ENCODE data around the gene LRMDA. TPM values are rescaled to one million over a fixed set of nuclear protein-coding genes. Genes with fewer than 3 reads are reported as not detected.

LRMDA gene
- total and polyA plus RNA-seq, 2 donors (not counting 1 experiment from before 2014, with no cell fraction given): 0.12 TPM; not detected in 1

DNA sequence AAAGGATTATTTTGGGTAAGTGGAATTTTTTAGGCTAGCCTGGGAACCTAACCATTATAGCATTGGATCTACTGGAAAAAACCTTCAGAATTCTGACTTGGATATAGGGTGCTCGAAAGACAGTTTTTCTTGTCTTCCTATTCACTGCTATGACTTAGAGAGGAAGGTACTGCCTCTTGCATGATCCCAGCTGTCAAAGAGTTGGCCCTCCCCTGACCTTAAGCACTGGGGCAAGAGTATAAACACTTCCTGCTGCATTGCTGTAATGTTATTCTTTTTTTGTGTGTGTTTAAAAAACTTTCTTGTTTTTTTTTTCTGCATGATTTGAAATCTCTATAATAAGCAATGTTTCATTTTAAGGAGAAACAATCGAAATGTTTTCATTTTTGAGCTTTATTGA, 113.0 kb downstream of the LRMDA start:
- no peak overlapping the region for H3K27ac ChIP-seq (ENCODE audit: low read length in 2 of 2)
- H3K27me3 Mint-ChIP-seq: peaks cover 21% of the 10 kb centered on the region
- DNase-seq (no peak), ATAC-seq (ENCODE audit: low read depth) (no peak)
- no peaks in the 10 kb centered on the region for H3K9me3 Mint-ChIP-seq (ENCODE audit: insufficient read depth)
- no peaks in the 10 kb centered on the region for H3K79me2 ChIP-seq (ENCODE audit: control insufficient read depth, insufficient read depth, low read length)
- peaks cover 0 to 2% (median 0%) of the 10 kb centered on the region in 4 experiments for H3K27me3 ChIP-seq (replicated peaks in 1 of 4; ENCODE audit: control extremely low read depth in 1 of 4, control insufficient read depth in 3 of 4, insufficient read depth in 4 of 4, low read length in 3 of 4)
- no peaks in the 10 kb centered on the region for H3K9me3 ChIP-seq (ENCODE audit: control extremely low read depth in 1 of 3, control insufficient read depth in 2 of 3, insufficient read depth in 1 of 3, low read length in 2 of 3)
- no peaks in the 10 kb centered on the region for H3K4me1 ChIP-seq (ENCODE audit: control insufficient read depth in 2 of 2, insufficient read depth in 2 of 2, low read length in 2 of 2)
- no peak overlapping the region for H3K4me2 ChIP-seq (replicated peaks; ENCODE audit: low read depth, low read length, poor library complexity, severe bottlenecking)
- no peaks in the 10 kb centered on the region for H3K4me1 Mint-ChIP-seq
- ChIA-PET CTCF (no interaction called here), POLR2A (no interaction called here)
- H2AFZ ChIP-seq (ENCODE audit: insufficient read depth, low read depth, low read length, poor library complexity, severe bottlenecking): no peak overlapping the region
- no peak overlapping the region for H3K4me3 ChIP-seq (ENCODE audit: control extremely low read depth in 1 of 5, extremely low read depth in 1 of 5, insufficient read depth in 1 of 5, low read depth in 2 of 5, low read length in 4 of 5)
- no CpG with 5 or more reads among the region's 2 CpGs for WGBS (ENCODE audit: insufficient coverage)
- H3K36me3 ChIP-seq (replicated peaks in 1 of 2; ENCODE audit: control extremely low read depth in 1 of 2, control insufficient read depth in 1 of 2, extremely low read depth in 1 of 2, insufficient read depth in 2 of 2, low read length in 1 of 2): no peaks in the 10 kb centered on the region
- TF ChIP-seq EZH2 (IDR thresholded peaks at IDR 0.05; ENCODE audit: borderline replicate concordance, insufficient read depth, low read depth, low read length, poor library complexity, severe bottlenecking): no peak
- TF ChIP-seq, protein P1, sequence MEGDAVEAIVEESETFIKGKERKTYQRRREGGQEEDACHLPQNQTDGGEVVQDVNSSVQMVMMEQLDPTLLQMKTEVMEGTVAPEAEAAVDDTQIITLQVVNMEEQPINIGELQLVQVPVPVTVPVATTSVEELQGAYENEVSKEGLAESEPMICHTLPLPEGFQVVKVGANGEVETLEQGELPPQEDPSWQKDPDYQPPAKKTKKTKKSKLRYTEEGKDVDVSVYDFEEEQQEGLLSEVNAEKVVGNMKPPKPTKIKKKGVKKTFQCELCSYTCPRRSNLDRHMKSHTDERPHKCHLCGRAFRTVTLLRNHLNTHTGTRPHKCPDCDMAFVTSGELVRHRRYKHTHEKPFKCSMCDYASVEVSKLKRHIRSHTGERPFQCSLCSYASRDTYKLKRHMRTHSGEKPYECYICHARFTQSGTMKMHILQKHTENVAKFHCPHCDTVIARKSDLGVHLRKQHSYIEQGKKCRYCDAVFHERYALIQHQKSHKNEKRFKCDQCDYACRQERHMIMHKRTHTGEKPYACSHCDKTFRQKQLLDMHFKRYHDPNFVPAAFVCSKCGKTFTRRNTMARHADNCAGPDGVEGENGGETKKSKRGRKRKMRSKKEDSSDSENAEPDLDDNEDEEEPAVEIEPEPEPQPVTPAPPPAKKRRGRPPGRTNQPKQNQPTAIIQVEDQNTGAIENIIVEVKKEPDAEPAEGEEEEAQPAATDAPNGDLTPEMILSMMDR (IDR thresholded peaks at IDR 0.05): no peak
- H3K9ac ChIP-seq (ENCODE audit: low read length): no peak overlapping the region
- intact Hi-C loops (cut with micrococcal nuclease): no loop called here
- H3K4me3 Mint-ChIP-seq: no peak overlapping the region
- no peaks in the 10 kb centered on the region for H4K20me1 ChIP-seq (ENCODE audit: control insufficient read depth, insufficient read depth, low read length, poor library complexity, severe bottlenecking)
- H3K27ac Mint-ChIP-seq: no peak overlapping the region

DNA sequence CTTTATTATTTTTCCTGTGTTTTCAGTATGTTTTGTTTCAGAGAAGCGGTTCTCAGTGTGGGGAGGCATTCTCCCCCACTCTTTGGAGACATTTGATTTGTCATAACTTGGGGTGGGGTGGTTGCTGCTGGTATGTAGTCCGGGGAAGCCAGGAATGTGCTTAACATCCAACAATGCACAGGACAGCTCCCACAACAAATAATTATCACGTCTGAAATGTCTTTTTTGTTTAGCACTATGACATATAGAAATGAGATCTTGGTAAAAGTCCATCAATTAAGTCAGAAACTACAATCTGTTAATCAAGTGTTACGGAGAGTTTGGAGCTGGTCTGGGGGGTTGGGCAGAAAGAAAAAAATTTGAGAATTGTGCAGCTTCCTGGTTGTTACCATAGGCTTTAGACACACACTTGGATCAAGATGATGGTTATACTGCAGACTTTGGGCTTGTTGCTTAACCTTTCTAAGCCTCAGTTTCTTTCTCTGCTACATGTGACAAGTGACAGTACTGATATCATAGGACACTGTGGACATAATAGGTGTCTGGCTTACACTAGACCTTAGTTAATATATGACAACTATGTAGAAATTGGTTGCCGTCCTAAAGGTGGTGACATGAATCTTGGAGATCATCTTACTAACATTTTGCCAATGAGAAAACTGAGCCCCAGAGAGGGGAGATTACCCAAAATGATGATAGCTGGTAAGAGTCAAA, 113.7 kb downstream of the LRMDA start:
- Mint-ChIP-seq H3K27ac (no peak overlapping the region), H3K4me1 (no peaks in the 10 kb centered on the region), H3K4me3 (no peak overlapping the region), H3K27me3 (peaks cover 21% of the 10 kb centered on the region), H3K9me3 (ENCODE audit: insufficient read depth) (no peaks in the 10 kb centered on the region)
- WGBS (ENCODE audit: insufficient coverage): 100% methylated on average over 1 of the region's 5 CpGs
- POLR2A ChIA-PET: no interaction called here
- H3K9ac ChIP-seq (ENCODE audit: low read length): no peak overlapping the region
- TF ChIP-seq EZH2 (IDR thresholded peaks at IDR 0.05; ENCODE audit: borderline replicate concordance, insufficient read depth, low read depth, low read length, poor library complexity, severe bottlenecking): no peak
- TF ChIP-seq, protein P1 (IDR thresholded peaks at IDR 0.05): no peak
- no peaks in the 10 kb centered on the region for H3K36me3 ChIP-seq (replicated peaks in 1 of 2; ENCODE audit: control extremely low read depth in 1 of 2, control insufficient read depth in 1 of 2, extremely low read depth in 1 of 2, insufficient read depth in 2 of 2, low read length in 1 of 2)
- no peak overlapping the region for H2AFZ ChIP-seq (ENCODE audit: insufficient read depth, low read depth, low read length, poor library complexity, severe bottlenecking)
- H3K79me2 ChIP-seq (ENCODE audit: control insufficient read depth, insufficient read depth, low read length): no peaks in the 10 kb centered on the region
- no peak overlapping the region for H3K4me3 ChIP-seq (ENCODE audit: control extremely low read depth in 1 of 5, extremely low read depth in 1 of 5, insufficient read depth in 1 of 5, low read depth in 2 of 5, low read length in 4 of 5)
- intact Hi-C loops (cut with micrococcal nuclease): no loop called here
- CTCF ChIA-PET: no interaction called here
- no peak overlapping the region for H3K4me2 ChIP-seq (replicated peaks; ENCODE audit: low read depth, low read length, poor library complexity, severe bottlenecking)
- no peaks in the 10 kb centered on the region for H3K4me1 ChIP-seq (ENCODE audit: control insufficient read depth in 2 of 2, insufficient read depth in 2 of 2, low read length in 2 of 2)
- DNase-seq (no peak), ATAC-seq (ENCODE audit: low read depth) (no peak)
- no peaks in the 10 kb centered on the region for H4K20me1 ChIP-seq (ENCODE audit: control insufficient read depth, insufficient read depth, low read length, poor library complexity, severe bottlenecking)
- peaks cover 0 to 2% (median 0%) of the 10 kb centered on the region in 4 experiments for H3K27me3 ChIP-seq (replicated peaks in 1 of 4; ENCODE audit: control extremely low read depth in 1 of 4, control insufficient read depth in 3 of 4, insufficient read depth in 4 of 4, low read length in 3 of 4)
- no peaks in the 10 kb centered on the region for H3K9me3 ChIP-seq (ENCODE audit: control extremely low read depth in 1 of 3, control insufficient read depth in 2 of 3, insufficient read depth in 1 of 3, low read length in 2 of 3)
- H3K27ac ChIP-seq (ENCODE audit: low read length in 2 of 2): no peak overlapping the region
